GM12878 (cell line): ENCODE data around the gene FAM53B. TPM values are rescaled to one million over a fixed set of nuclear protein-coding genes. Genes with fewer than 3 reads are reported as not detected.

Experiments used
- ATAC-seq: fragments of 200-7000 bp; cut with Tn5 transposase; 3 replicates; pipeline ENCODE4 v1.9.1; 2020; ENCODE audit warnings: mild to moderate bottlenecking, moderate library complexity
- BruUV-seq: library from RNA; stranded (reverse); fragments of 400-500 nt; replicated peaks from 2 replicates; lab custom pipeline; 2021; lab: Mats Ljungman, UMichigan
- CTCF ChIA-PET: fragments of 300-600 bp; sonication (Branson Sonifier 250); formaldehyde crosslinking; extraction: SDS; loops from one replicate; lab custom pipeline; 2021; ENCODE audit warnings: inconsistent platforms; lab: Yijun Ruan, JAX
- POLR2A ChIA-PET: fragments of 350-600 bp; formaldehyde crosslinking; extraction: SDS; loops from one replicate; lab custom pipeline; 2021; ENCODE audit warnings: inconsistent platforms; lab: Charles Lee
- RAD21 ChIA-PET: fragments of 300-600 bp; sonication (Branson Sonifier 250); formaldehyde crosslinking; loops from one replicate; lab custom pipeline; 2023; ENCODE audit warnings: antibody characterized with exemption; ENCODE audit not compliant: unreplicated experiment; lab: Charles Lee
- SMC1A ChIA-PET: fragments of 300-600 bp; sonication (Branson Sonifier 250); formaldehyde crosslinking; loops from one replicate; lab custom pipeline; 2023; ENCODE audit not compliant: unreplicated experiment, uncharacterized antibody; lab: Charles Lee
- DNase-seq: peaks from one replicate; pipeline ENCODE4 v3.0.0-alpha.2; 2011; ENCODE audit warnings: low read depth, low spot score
- FAIRE-seq: peaks from 3 replicates; lab custom pipeline; 2011; peaks lifted over from hg19 to GRCh38; lab: Jason Lieb, UNC
- H2AFZ ChIP-seq: 2 replicates; pipeline ENCODE4 v1.6.0; 2011; ENCODE audit warnings: low read depth, low read length, control low read depth; ENCODE audit not compliant: control insufficient read depth
- H3K27ac ChIP-seq: 2 replicates; pipeline ENCODE4 v1.5.1; 2011; ENCODE audit warnings: control low read depth; ENCODE audit not compliant: control insufficient read depth, insufficient read depth
- H3K27me3 ChIP-seq, 2 experiments: replicated peaks in 1 of 2; 2 replicates each; pipeline versions ENCODE4 v1.6.0 to v1.6.1; 2011; ENCODE audit warnings: low read length in 1 of 2; ENCODE audit not compliant: control insufficient read depth in 2 of 2, insufficient read depth in 2 of 2
- H3K36me3 ChIP-seq, 2 experiments: 2 replicates each; pipeline ENCODE4 v1.5.1; 2011; ENCODE audit warnings: low read length in 1 of 2; ENCODE audit not compliant: control insufficient read depth in 2 of 2, insufficient read depth in 2 of 2
- H3K4me1 ChIP-seq: 2 replicates; pipeline ENCODE4 v1.6.1; 2011; ENCODE audit warnings: mild to moderate bottlenecking, low read length, moderate library complexity, mixed read lengths; ENCODE audit not compliant: control insufficient read depth, insufficient read depth
- H3K4me2 ChIP-seq: 2 replicates; pipeline ENCODE4 v1.6.0; 2011; ENCODE audit warnings: control low read depth; ENCODE audit not compliant: control insufficient read depth, insufficient read depth
- H3K4me3 ChIP-seq: fragments of 200-600 bp; sonication (generic); 2 replicates; pipeline ENCODE4 v1.5.1; 2016
- H3K79me2 ChIP-seq: 2 replicates; pipeline ENCODE4 v1.6.0; 2011; ENCODE audit warnings: low read length; ENCODE audit not compliant: control insufficient read depth, insufficient read depth
- H3K9ac ChIP-seq: 2 replicates; pipeline ENCODE4 v1.8.0; 2011; ENCODE audit warnings: low read length, control low read depth, mixed read lengths; ENCODE audit not compliant: control insufficient read depth, insufficient read depth
- H3K9me3 ChIP-seq: replicated peaks from 3 replicates; pipeline ENCODE4 v1.5.1; 2011; ENCODE audit warnings: mild to moderate bottlenecking, low read length; ENCODE audit not compliant: control insufficient read depth, insufficient read depth
- H4K20me1 ChIP-seq: 2 replicates; pipeline ENCODE4 v1.6.0; 2011; ENCODE audit not compliant: control insufficient read depth, insufficient read depth
- BRCA1 ChIP-seq: IDR thresholded peaks from 2 replicates; pipeline ENCODE4 v1.6.1; 2011; ENCODE audit warnings: low read depth, low read length, improper control_type of control experiment
- CHD2 ChIP-seq: IDR thresholded peaks from 2 replicates; pipeline ENCODE4 v1.6.1; 2011; ENCODE audit warnings: low read depth, low read length, improper control_type of control experiment, borderline replicate concordance
- E2F4 ChIP-seq: IDR thresholded peaks from 2 replicates; pipeline ENCODE4 v1.6.1; 2012; ENCODE audit warnings: low read depth, low read length, improper control_type of control experiment
- EGR1 ChIP-seq, 2 experiments: IDR thresholded peaks; 1 replicate in 1 of 2; 2 replicates in 1 of 2; pipeline ENCODE4 v1.6.1; 2011 to 2012; ENCODE audit warnings: low read depth in 2 of 2, low read length in 2 of 2, borderline replicate concordance in 1 of 2, mild to moderate bottlenecking in 1 of 2, moderate library complexity in 1 of 2
- EZH2 ChIP-seq: IDR thresholded peaks from 2 replicates; pipeline ENCODE4 v1.6.1; 2012; ENCODE audit warnings: low read depth, mild to moderate bottlenecking, control low read depth, inconsistent platforms, low read length, borderline replicate concordance; ENCODE audit not compliant: control insufficient read depth
- HDAC6 ChIP-seq: fragments of 200-600 bp; sonication (generic); IDR thresholded peaks from one replicate; pipeline ENCODE4 v1.8.0; 2017; ENCODE audit warnings: antibody characterized with exemption; ENCODE audit not compliant: unreplicated experiment
- KLF5 ChIP-seq: fragments of 450-650 bp; IDR thresholded peaks from 2 replicates; pipeline ENCODE4 v1.6.1; 2014; ENCODE audit warnings: mild to moderate bottlenecking; ENCODE audit not compliant: partially characterized antibody
- NFYA ChIP-seq: IDR thresholded peaks from 2 replicates; pipeline ENCODE4 v1.6.1; 2011; ENCODE audit warnings: low read depth, mild to moderate bottlenecking, low read length, improper control_type of control experiment, borderline replicate concordance
- NKRF ChIP-seq: fragments of 450-650 bp; conservative IDR thresholded peaks from 2 replicates; pipeline ENCODE4 v1.6.1; 2017; ENCODE audit warnings: mild to moderate bottlenecking, moderate library complexity
- RCOR1 ChIP-seq: conservative IDR thresholded peaks from 2 replicates; pipeline ENCODE4 v1.6.1; 2012; ENCODE audit warnings: low read depth, low read length, improper control_type of control experiment
- WGBS: methylation state at CpG from one replicate; pipeline ENCODE4 v1.1.6; 2016; ENCODE audit warnings: low lambda C conversion rate; ENCODE audit not compliant: insufficient replicate concordance, insufficient coverage; ENCODE audit errors: missing lambda C conversion rate; 5-methylcytosine and 5-hydroxymethylcytosine counted together
- in situ Hi-C: fragments of 300-500 bp; cut with MboI; formaldehyde crosslinking; loops from 9 replicates; pipeline ENCODE4 v1.14.3; 2018; ENCODE audit warnings: mixed read lengths
- intact Hi-C: fragments of 100-400 bp; cut with micrococcal nuclease; formaldehyde crosslinking; loops from one replicate; pipeline ENCODE4 v1.14.2; 2022; ENCODE audit not compliant: unreplicated experiment
- polyA plus RNA-seq, 11 experiments: library from polyadenylated mRNA; depleted of rRNA in 4 of 11; unstranded in 6 of 11; stranded (reverse) in 5 of 11; fragments of >200 nt; fragmentation: Nextera tagmentation in 4 of 11; fragmentation: Illumina TruSeq in 1 of 11; extraction: Ambion mirVana in 4 of 11; extraction: Trizol in 1 of 11; gene quantifications; 1 replicate in 1 of 11; 2 replicates in 10 of 11; pipeline versions ENCODE4 v1.2.1 to v1.2.3, GENCODE V29; 2011 to 2016; ENCODE audit warnings: inconsistent platforms in 2 of 11, missing spikeins in 2 of 11, low read depth in 1 of 11
- total RNA-seq, 4 experiments: library from RNA; depleted of rRNA in 3 of 4; stranded (reverse); fragments of >200 nt in 3 of 4; fragmentation: Illumina TruSeq in 1 of 4; extraction: Trizol in 1 of 4; gene quantifications; 2 replicates each; pipeline versions ENCODE4 v1.2.1 to v1.2.3, GENCODE V29; 2013 to 2021
- TF ChIP-seq, protein P1 (sequence below): IDR thresholded peaks from 2 replicates; pipeline ENCODE4 v1.6.1; 2012; ENCODE audit warnings: improper control_type of control experiment, low read depth, low read length; ENCODE audit not compliant: insufficient replicate concordance

FAM53B gene
- total and polyA plus RNA-seq, 10 of the 15 experiments (the other 5 are each of a cell fraction or from before 2014, with no cell fraction given) = 0.05 to 26.3 (median 8.1) TPM

DNA sequence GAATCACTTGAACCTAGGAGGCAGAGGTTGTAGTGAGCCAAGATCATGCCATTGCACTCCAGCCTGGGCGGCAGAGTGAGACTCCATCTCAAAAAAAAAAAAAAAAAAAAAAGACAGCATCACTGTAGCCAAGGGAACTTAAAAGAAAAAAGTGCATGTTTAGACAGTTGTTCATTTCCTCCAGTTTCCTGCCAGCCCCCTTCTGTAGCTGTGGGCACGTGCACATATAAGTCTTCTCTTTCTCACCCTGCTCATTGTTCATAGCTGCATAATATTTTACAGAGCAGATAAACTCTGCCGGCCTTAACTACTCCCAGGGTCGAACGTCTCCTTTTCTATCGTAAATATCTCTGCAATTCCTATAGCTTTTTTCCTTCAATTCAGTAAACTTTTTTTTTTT, 149.9 kb downstream of the FAM53B start (continued):
- no peak for TF ChIP-seq NKRF
- no peak for TF ChIP-seq HDAC6
- TF ChIP-seq NFYA = no peak
- TF ChIP-seq KLF5 = no peak

GRCh38 chr10:124593431-124593985, 150.7 kb downstream of the FAM53B start:
- H3K27ac ChIP-seq = no peak overlapping the region
- H3K4me1 ChIP-seq = peaks cover 5% of the 10 kb centered on the region
- in situ Hi-C loops (no loop called here), intact Hi-C loops (no loop called here)
- CTCF ChIA-PET = interaction anchor here (0.7 kb wide), 1 partner anchor 154 kb away, joined by 3 read pairs; no protein-coding TSS in a partner anchor
- no peak overlapping the region for H3K4me2 ChIP-seq
- no peaks in the 10 kb centered on the region for H3K79me2 ChIP-seq
- WGBS = 86% methylated on average over 17 of the region's 17 CpGs
- SMC1A ChIA-PET = no interaction called here
- RAD21 ChIA-PET = no interaction called here
- FAIRE-seq (no peak), ATAC-seq (no peak), DNase-seq (no peak)
- no peak overlapping the region for H3K9ac ChIP-seq
- no peaks in the 10 kb centered on the region for H3K36me3 ChIP-seq
- H4K20me1 ChIP-seq = no peaks in the 10 kb centered on the region
- H3K27me3 ChIP-seq = no peaks in the 10 kb centered on the region; a peak in 1 of 4 replicates
- POLR2A ChIA-PET = no interaction called here
- BruUV-seq = no TSS peak
- no peak overlapping the region for H2AFZ ChIP-seq
- H3K4me3 ChIP-seq = no peak overlapping the region
- H3K9me3 ChIP-seq = no peaks in the 10 kb centered on the region; the same call in 1 of the 3 replicates
- TF ChIP-seq BRCA1 = no peak
- no peak for TF ChIP-seq EGR1 (IDR thresholded peaks at IDR 0.05; ENCODE audit: borderline replicate concordance in 1 of 2, low read depth in 2 of 2, low read length in 2 of 2)
- TF ChIP-seq, protein P1, sequence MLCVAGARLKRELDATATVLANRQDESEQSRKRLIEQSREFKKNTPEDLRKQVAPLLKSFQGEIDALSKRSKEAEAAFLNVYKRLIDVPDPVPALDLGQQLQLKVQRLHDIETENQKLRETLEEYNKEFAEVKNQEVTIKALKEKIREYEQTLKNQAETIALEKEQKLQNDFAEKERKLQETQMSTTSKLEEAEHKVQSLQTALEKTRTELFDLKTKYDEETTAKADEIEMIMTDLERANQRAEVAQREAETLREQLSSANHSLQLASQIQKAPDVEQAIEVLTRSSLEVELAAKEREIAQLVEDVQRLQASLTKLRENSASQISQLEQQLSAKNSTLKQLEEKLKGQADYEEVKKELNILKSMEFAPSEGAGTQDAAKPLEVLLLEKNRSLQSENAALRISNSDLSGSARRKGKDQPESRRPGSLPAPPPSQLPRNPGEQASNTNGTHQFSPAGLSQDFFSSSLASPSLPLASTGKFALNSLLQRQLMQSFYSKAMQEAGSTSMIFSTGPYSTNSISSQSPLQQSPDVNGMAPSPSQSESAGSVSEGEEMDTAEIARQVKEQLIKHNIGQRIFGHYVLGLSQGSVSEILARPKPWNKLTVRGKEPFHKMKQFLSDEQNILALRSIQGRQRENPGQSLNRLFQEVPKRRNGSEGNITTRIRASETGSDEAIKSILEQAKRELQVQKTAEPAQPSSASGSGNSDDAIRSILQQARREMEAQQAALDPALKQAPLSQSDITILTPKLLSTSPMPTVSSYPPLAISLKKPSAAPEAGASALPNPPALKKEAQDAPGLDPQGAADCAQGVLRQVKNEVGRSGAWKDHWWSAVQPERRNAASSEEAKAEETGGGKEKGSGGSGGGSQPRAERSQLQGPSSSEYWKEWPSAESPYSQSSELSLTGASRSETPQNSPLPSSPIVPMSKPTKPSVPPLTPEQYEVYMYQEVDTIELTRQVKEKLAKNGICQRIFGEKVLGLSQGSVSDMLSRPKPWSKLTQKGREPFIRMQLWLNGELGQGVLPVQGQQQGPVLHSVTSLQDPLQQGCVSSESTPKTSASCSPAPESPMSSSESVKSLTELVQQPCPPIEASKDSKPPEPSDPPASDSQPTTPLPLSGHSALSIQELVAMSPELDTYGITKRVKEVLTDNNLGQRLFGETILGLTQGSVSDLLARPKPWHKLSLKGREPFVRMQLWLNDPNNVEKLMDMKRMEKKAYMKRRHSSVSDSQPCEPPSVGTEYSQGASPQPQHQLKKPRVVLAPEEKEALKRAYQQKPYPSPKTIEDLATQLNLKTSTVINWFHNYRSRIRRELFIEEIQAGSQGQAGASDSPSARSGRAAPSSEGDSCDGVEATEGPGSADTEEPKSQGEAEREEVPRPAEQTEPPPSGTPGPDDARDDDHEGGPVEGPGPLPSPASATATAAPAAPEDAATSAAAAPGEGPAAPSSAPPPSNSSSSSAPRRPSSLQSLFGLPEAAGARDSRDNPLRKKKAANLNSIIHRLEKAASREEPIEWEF = no peak
- no peak for TF ChIP-seq RCOR1
- TF ChIP-seq E2F4 = no peak
- TF ChIP-seq CHD2 = no peak
- no peak for TF ChIP-seq EZH2
